ENCODE measurements around the gene ERC2. TPM values are rescaled to one million over a fixed set of nuclear protein-coding genes. Genes with fewer than 3 reads are reported as not detected.

The ERC2 gene
- total and polyA plus RNA-seq, 7 donors: 0.52 to 5.7 (median 1.2) TPM; not detected in 2

DNA sequence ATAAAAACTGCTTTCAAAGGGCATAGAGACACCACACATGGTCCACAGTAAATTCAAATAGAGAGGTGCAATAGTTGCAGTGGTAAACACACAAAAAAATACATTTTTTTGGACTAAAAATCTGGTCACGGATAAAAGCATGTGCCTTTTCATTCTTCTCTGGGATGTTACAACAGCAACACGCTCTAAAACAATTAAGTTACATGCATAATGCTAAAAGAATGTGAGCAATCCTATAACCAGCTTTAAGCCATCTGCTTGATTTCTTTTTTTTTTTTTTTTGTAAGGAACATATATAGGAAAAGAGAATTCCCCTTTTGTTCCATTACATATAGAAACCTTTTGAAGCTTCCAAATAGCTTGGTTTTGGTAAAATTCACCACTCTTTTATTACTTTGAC, 1001.2 kb downstream of the ERC2 start:
- Histone ChIP-seq H3K9me3 (no peaks in the 10 kb centered on the region), H3K4me3 (no peak overlapping the region), H3K4me1 (peaks cover 0 to 9% (median 0%) of the 10 kb centered on the region in 4 donors), H3K36me3 (peaks cover 0 to 14% (median 0%) of the 10 kb centered on the region in 4 donors), H3K27me3 (no peaks in the 10 kb centered on the region), H3K27ac (no peak overlapping the region)
- intact Hi-C loops (cut with DNase I): no loop called here
- no peak for DNase-seq
- TF ChIP-seq, protein P1, sequence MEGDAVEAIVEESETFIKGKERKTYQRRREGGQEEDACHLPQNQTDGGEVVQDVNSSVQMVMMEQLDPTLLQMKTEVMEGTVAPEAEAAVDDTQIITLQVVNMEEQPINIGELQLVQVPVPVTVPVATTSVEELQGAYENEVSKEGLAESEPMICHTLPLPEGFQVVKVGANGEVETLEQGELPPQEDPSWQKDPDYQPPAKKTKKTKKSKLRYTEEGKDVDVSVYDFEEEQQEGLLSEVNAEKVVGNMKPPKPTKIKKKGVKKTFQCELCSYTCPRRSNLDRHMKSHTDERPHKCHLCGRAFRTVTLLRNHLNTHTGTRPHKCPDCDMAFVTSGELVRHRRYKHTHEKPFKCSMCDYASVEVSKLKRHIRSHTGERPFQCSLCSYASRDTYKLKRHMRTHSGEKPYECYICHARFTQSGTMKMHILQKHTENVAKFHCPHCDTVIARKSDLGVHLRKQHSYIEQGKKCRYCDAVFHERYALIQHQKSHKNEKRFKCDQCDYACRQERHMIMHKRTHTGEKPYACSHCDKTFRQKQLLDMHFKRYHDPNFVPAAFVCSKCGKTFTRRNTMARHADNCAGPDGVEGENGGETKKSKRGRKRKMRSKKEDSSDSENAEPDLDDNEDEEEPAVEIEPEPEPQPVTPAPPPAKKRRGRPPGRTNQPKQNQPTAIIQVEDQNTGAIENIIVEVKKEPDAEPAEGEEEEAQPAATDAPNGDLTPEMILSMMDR (IDR thresholded peaks at IDR 0.05): no peak
- no peak for TF ChIP-seq POLR2AphosphoS5 (IDR thresholded peaks at IDR 0.05)
- no peak for TF ChIP-seq POLR2A (IDR thresholded peaks at IDR 0.05)
- TF ChIP-seq EP300 (IDR thresholded peaks at IDR 0.05): no peak
- 81 to 83% methylated on average over 2 of the region's 2 CpGs for WGBS, 2 donors

DNA sequence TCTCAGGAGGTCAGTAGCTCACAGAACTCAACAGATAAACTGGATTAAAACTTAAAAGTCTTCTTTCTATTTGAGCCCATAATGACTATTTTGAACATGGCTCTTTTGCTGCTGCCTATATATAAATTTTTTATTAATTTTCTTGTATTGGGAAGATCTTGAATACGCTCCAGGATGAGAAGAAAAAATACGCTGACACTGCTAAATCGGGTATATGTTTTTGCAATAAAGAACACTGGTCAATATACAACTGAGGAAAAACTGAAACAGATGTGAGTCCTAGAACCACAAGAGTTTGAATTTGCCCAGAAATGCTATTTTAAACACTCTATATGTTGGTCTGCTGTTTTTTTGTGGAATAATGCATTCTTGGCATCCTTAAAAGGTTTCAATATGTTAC, 1001.7 kb downstream of the ERC2 start:
- H3K9me3 ChIP-seq: no peaks in the 10 kb centered on the region
- no peak for TF ChIP-seq POLR2A (IDR thresholded peaks at IDR 0.05)
- TF ChIP-seq EP300 (IDR thresholded peaks at IDR 0.05): no peak
- TF ChIP-seq, protein P1 (IDR thresholded peaks at IDR 0.05): no peak
- no peak for TF ChIP-seq POLR2AphosphoS5 (IDR thresholded peaks at IDR 0.05)
- H3K27ac ChIP-seq: no peak overlapping the region
- 88 to 91% methylated on average over 3 of the region's 3 CpGs for WGBS, 2 donors
- H3K4me3 ChIP-seq: no peak overlapping the region
- H3K27me3 ChIP-seq: no peaks in the 10 kb centered on the region
- H3K36me3 ChIP-seq: peaks cover 0 to 14% (median 0%) of the 10 kb centered on the region in 4 donors
- DNase-seq: no peak
- intact Hi-C loops (cut with DNase I): no loop called here
- peaks cover 0 to 9% (median 0%) of the 10 kb centered on the region in 4 donors for H3K4me1 ChIP-seq

DNA sequence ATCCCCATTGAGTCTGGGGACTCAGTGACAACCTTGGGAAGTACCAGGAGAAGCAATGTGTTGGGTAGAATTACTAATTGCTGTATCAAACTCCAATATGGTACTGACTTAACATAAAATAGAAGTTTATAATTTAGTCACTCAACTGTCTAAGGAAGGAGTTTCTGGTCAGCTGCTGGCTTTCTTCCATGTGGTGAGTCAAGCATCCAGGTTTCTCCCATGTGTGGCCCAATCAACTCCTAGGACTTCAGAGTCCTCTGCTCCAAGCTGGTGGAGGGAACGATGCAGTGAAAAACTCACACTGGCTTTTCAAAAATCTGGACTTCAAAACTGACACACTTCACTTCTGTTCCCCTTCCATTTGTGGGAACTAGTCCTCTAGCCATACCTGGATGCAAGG, 1006.4 kb downstream of the ERC2 start:
- WGBS, 2 donors: 91 to 92% methylated on average over 1 of the region's 1 CpG
- intact Hi-C loops (cut with DNase I): no loop called here
- Histone ChIP-seq H3K4me1 (peaks cover 0 to 3% (median 0%) of the 10 kb centered on the region in 4 donors), H3K9me3 (no peaks in the 10 kb centered on the region), H3K27me3 (no peaks in the 10 kb centered on the region), H3K36me3 (no peaks in the 10 kb centered on the region), H3K27ac (no peak overlapping the region), H3K4me3 (no peak overlapping the region)
- no peak for DNase-seq
- no peak for TF ChIP-seq POLR2AphosphoS5 (IDR thresholded peaks at IDR 0.05)
- TF ChIP-seq, protein P1 (IDR thresholded peaks at IDR 0.05): no peak
- no peak for TF ChIP-seq EP300 (IDR thresholded peaks at IDR 0.05)
- TF ChIP-seq POLR2A (IDR thresholded peaks at IDR 0.05): no peak

DNA sequence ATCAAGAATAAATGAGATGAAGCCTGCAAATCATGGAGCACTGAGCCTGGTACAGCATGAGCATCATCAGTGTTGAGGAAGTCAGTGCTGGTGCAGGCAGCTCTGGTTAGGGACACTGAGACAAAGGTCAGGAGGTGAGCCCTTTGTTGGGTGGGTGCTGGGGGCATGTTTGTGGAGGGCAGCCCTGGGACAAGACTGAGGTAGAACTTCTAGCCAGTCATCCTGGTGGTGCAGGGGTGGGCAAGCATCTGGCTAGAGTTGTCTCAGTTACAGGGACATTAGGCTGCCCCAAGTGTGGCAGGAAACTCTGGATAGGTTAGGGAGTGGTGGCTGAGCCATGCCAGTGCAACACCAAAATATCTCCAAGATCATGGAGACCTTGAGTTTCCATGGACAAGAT, 1008.4 kb downstream of the ERC2 start:
- intact Hi-C loops (cut with DNase I): no loop called here
- H3K36me3 ChIP-seq: no peaks in the 10 kb centered on the region
- H3K4me3 ChIP-seq: no peak overlapping the region
- TF ChIP-seq POLR2A (IDR thresholded peaks at IDR 0.05): no peak
- no peak for TF ChIP-seq EP300 (IDR thresholded peaks at IDR 0.05)
- TF ChIP-seq, protein P1 (IDR thresholded peaks at IDR 0.05): no peak
- no peak for TF ChIP-seq POLR2AphosphoS5 (IDR thresholded peaks at IDR 0.05)
- no peak overlapping the region for H3K27ac ChIP-seq
- H3K4me1 ChIP-seq: no peaks in the 10 kb centered on the region
- no peak for DNase-seq
- no peaks in the 10 kb centered on the region for H3K27me3 ChIP-seq
- H3K9me3 ChIP-seq: no peaks in the 10 kb centered on the region

Small RNA genes lying within 50 kb of the gene (small RNA-seq; reads per million reads assigned to genes)
- gene MIR3938 (0 reads per million in 3 donors), gene RNA5SP133 (0 reads per million in 3 donors)

Other genes starting within 250 kb of the ERC2 start
- gene CCDC66, start 88.7 kb upstream of the ERC2 start, total RNA-seq: 10 to 100 TPM; 27.7 to 86.1 (median 30.5) TPM
- 1 to 10 TPM; 4.2 to 7.9 (median 4.2) TPM for gene CCDC66, start 88.7 kb upstream of the ERC2 start, polyA plus RNA-seq
- gene TASOR, start 214.8 kb upstream of the ERC2 start, total RNA-seq: 10 to 100 TPM; 67.9 to 84.9 (median 79.7) TPM
- gene TASOR, start 214.8 kb upstream of the ERC2 start, polyA plus RNA-seq: 10 to 100 TPM; 22.2 to 27.9 (median 25.8) TPM